IPS-20b (cell line): ENCODE measurements around the gene RPS6KA1.

Source experiments
- H3K27ac ChIP-seq: one replicate; pipeline ENCODE4 v1.5.1; 2013; ENCODE audit warnings: low read length
- H3K27me3 ChIP-seq: 2 replicates; pipeline ENCODE4 v1.6.1; 2013; ENCODE audit warnings: mild to moderate bottlenecking, low read length, inconsistent platforms; ENCODE audit not compliant: insufficient read depth
- H3K36me3 ChIP-seq: 2 replicates; pipeline ENCODE4 v1.6.1; 2013; ENCODE audit warnings: low read depth, mild to moderate bottlenecking, inconsistent platforms, low read length, moderate library complexity; ENCODE audit not compliant: insufficient read depth
- H3K4me1 ChIP-seq: 2 replicates; pipeline ENCODE4 v1.6.1; 2013; ENCODE audit warnings: mild to moderate bottlenecking, control low read depth, inconsistent platforms, low read length, moderate library complexity; ENCODE audit not compliant: insufficient read depth
- H3K4me3 ChIP-seq: 2 replicates; pipeline ENCODE4 v1.5.1; 2013; ENCODE audit warnings: mild to moderate bottlenecking, low read length, inconsistent platforms
- H3K9ac ChIP-seq: 2 replicates; pipeline ENCODE4 v1.6.1; 2013; ENCODE audit warnings: low read depth, mild to moderate bottlenecking, inconsistent platforms, low read length, moderate library complexity
- H3K9me3 ChIP-seq: 2 replicates; pipeline ENCODE4 v1.6.1; 2013; ENCODE audit warnings: mild to moderate bottlenecking, low read depth, low read length, inconsistent platforms; ENCODE audit not compliant: insufficient read depth

The RPS6KA1 gene

GRCh38 chr1:26556111-26556510, 26.6 kb downstream of the RPS6KA1 start:
- peaks cover 70% of the 10 kb centered on the region for H3K36me3 ChIP-seq
- H3K9ac ChIP-seq, result no peak overlapping the region; the same call in 1 of the 2 replicates
- no peak overlapping the region for H3K4me3 ChIP-seq
- H3K4me1 ChIP-seq, result no peaks in the 10 kb centered on the region
- H3K27me3 ChIP-seq, result no peaks in the 10 kb centered on the region
- H3K27ac ChIP-seq, result no peak overlapping the region
- H3K9me3 ChIP-seq, result no peaks in the 10 kb centered on the region

DNA sequence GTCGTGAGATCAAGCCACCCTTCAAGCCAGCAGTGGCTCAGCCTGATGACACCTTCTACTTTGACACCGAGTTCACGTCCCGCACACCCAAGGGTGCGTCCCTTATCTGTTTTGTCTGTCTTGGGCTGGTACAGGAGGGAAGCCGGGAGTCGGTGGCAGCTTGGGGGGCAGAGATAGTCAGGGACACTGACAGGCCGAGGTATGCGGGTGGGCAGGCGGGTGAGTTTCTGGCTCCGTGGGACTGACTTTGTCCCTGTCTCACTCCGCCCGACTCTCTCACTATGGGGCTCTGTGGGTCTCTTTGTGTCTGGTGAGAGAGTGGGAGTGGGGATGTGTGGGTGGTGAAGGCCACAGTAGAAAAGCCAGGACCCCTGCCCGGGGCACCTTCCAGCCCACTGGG, 27.4 kb downstream of the RPS6KA1 start:
- H3K27me3 ChIP-seq, result no peaks in the 10 kb centered on the region

GRCh38 chr1:26558685-26559048, 29.1 kb downstream of the RPS6KA1 start:
- H3K36me3 ChIP-seq, result peaks cover 67% of the 10 kb centered on the region

More for the DNA sequence above, 27.4 kb downstream of the RPS6KA1 start:
- H3K4me1 ChIP-seq, result no peaks in the 10 kb centered on the region
- no peak overlapping the region for H3K9ac ChIP-seq
- H3K36me3 ChIP-seq, result peaks cover 70% of the 10 kb centered on the region
- no peak overlapping the region for H3K27ac ChIP-seq
- no peak overlapping the region for H3K4me3 ChIP-seq
- H3K9me3 ChIP-seq, result no peaks in the 10 kb centered on the region

GRCh38 chr1:26560403-26560780, 30.8 kb downstream of the RPS6KA1 start:
- Histone ChIP-seq H3K27me3 (no peaks in the 10 kb centered on the region), H3K27ac (no peak overlapping the region), H3K36me3 (peaks cover 62% of the 10 kb centered on the region), H3K9me3 (no peaks in the 10 kb centered on the region), H3K4me1 (no peaks in the 10 kb centered on the region), H3K9ac (no peak overlapping the region), H3K4me3 (no peak overlapping the region)

More at GRCh38 chr1:26558685-26559048, 29.1 kb downstream of the RPS6KA1 start:
- H3K9me3 ChIP-seq, result no peaks in the 10 kb centered on the region
- H3K4me3 ChIP-seq, result no peak overlapping the region
- H3K9ac ChIP-seq, result no peak overlapping the region
- no peak overlapping the region for H3K27ac ChIP-seq
- no peaks in the 10 kb centered on the region for H3K27me3 ChIP-seq
- no peaks in the 10 kb centered on the region for H3K4me1 ChIP-seq

GRCh38 chr1:26570287-26570686, 40.7 kb downstream of the RPS6KA1 start:
- no peaks in the 10 kb centered on the region for H3K9me3 ChIP-seq
- no peaks in the 10 kb centered on the region for H3K4me1 ChIP-seq
- peaks cover 49% of the 10 kb centered on the region for H3K36me3 ChIP-seq
- no peak overlapping the region for H3K4me3 ChIP-seq
- no peak overlapping the region for H3K9ac ChIP-seq
- no peak overlapping the region for H3K27ac ChIP-seq
- no peaks in the 10 kb centered on the region for H3K27me3 ChIP-seq

DNA sequence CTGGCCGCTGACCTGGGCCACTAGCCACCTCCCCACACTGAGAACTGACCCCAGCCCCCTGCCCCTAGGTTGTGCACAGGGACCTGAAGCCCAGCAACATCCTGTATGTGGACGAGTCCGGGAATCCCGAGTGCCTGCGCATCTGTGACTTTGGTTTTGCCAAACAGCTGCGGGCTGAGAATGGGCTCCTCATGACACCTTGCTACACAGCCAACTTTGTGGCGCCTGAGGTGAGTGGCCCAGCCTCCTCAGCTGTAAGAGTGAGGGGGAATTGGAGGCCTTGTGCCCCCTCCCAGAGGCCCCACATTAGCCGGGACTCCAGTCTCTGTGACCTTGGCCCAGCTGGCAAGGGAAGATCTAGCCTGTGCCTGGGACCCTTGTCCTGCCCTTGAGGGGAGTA, 41.8 kb downstream of the RPS6KA1 start:
- H3K36me3 ChIP-seq, result peaks cover 51% of the 10 kb centered on the region

GRCh38 chr1:26574018-26574417, 44.5 kb downstream of the RPS6KA1 start:
- Histone ChIP-seq H3K27me3 (no peaks in the 10 kb centered on the region), H3K9ac (no peak overlapping the region), H3K27ac (no peak overlapping the region), H3K4me3 (no peak overlapping the region), H3K4me1 (no peaks in the 10 kb centered on the region), H3K36me3 (peaks cover 40% of the 10 kb centered on the region), H3K9me3 (no peaks in the 10 kb centered on the region)

More for the DNA sequence above, 41.8 kb downstream of the RPS6KA1 start:
- H3K27me3 ChIP-seq, result no peaks in the 10 kb centered on the region
- no peak overlapping the region for H3K27ac ChIP-seq
- H3K9ac ChIP-seq, result no peak overlapping the region
- H3K4me3 ChIP-seq, result no peak overlapping the region
- H3K9me3 ChIP-seq, result no peaks in the 10 kb centered on the region
- H3K4me1 ChIP-seq, result no peaks in the 10 kb centered on the region

GRCh38 chr1:26574719-26575251, 45.2 kb downstream of the RPS6KA1 start:
- Histone ChIP-seq H3K9me3 (no peaks in the 10 kb centered on the region), H3K4me3 (no peak overlapping the region), H3K36me3 (peaks cover 32% of the 10 kb centered on the region), H3K27me3 (no peaks in the 10 kb centered on the region), H3K27ac (no peak overlapping the region), H3K9ac (no peak overlapping the region), H3K4me1 (no peaks in the 10 kb centered on the region)

GRCh38 chr1:26575348-26575747, 45.8 kb downstream of the RPS6KA1 start:
- Histone ChIP-seq H3K36me3 (peaks cover 32% of the 10 kb centered on the region), H3K4me1 (no peaks in the 10 kb centered on the region), H3K4me3 (no peak overlapping the region), H3K27me3 (no peaks in the 10 kb centered on the region), H3K27ac (no peak overlapping the region), H3K9ac (no peak overlapping the region), H3K9me3 (no peaks in the 10 kb centered on the region)

- Histone ChIP-seq H3K36me3 (peaks cover 19% of the 10 kb centered on the region; the same call in 1 of the 2 replicates), H3K9me3 (no peaks in the 10 kb centered on the region), H3K9ac (no peak overlapping the region), H3K27me3 (no peaks in the 10 kb centered on the region), H3K4me1 (no peaks in the 10 kb centered on the region), H3K27ac (no peak overlapping the region), H3K4me3 (no peak overlapping the region)
Observed at GRCh38 chr1:26578167-26578566, 48.6 kb downstream of the RPS6KA1 start.

GRCh38 chr1:26579681-26580111, 50.1 kb downstream of the RPS6KA1 start:
- Histone ChIP-seq H3K27ac (no peak overlapping the region), H3K36me3 (peaks cover 7% of the 10 kb centered on the region; the same call in 1 of the 2 replicates), H3K9me3 (no peaks in the 10 kb centered on the region), H3K9ac (no peak overlapping the region), H3K4me1 (no peaks in the 10 kb centered on the region), H3K27me3 (no peaks in the 10 kb centered on the region), H3K4me3 (no peak overlapping the region)

DNA sequence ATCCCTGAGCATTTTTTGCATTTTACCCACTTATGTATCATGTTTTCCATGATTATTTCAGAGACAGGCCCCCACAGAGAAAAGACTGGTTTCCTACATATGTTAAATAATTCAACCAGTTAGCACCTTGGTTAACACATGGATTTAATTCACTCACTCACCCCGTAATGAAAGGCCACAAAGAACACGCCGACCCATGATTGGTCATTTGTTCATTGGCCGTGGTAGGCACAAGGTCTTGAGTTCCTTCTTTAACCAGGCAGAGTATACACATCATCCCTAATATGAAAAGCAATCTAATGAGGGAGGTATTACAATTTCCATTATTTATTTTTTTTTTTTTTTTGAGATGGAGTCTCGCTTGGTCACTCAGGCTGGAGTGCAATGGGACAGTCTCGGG, 50.6 kb downstream of the RPS6KA1 start:
- H3K9me3 ChIP-seq, result no peaks in the 10 kb centered on the region
- H3K4me3 ChIP-seq, result no peak overlapping the region
- H3K9ac ChIP-seq, result no peak overlapping the region
- H3K27me3 ChIP-seq, result no peaks in the 10 kb centered on the region
- H3K36me3 ChIP-seq, result peaks cover 3% of the 10 kb centered on the region; the same call in 1 of the 2 replicates
- H3K4me1 ChIP-seq, result no peaks in the 10 kb centered on the region
- no peak overlapping the region for H3K27ac ChIP-seq
